ENCODE results near the gene TMEM141.

DNA sequence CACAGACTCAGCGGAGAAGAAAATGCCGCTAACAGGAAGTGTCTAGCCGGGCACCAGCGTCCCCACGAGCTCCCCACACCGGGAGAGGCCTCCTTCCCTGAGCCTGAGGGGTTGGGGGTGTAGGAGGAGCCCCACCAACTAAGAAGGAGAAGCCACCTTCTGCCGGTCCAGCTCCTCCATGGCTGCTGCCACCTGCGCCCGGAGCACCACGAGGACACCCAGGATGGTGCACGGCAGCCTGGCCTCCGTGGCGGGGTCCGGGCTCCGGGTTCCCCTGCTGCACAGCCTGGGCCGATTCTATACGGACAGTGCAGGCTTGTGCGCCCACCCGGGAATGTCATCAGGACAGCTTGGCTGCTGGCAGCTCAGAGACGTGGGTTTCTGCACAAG, 33.4 kb upstream of the TMEM141 start:
- TF ChIP-seq, protein P1, sequence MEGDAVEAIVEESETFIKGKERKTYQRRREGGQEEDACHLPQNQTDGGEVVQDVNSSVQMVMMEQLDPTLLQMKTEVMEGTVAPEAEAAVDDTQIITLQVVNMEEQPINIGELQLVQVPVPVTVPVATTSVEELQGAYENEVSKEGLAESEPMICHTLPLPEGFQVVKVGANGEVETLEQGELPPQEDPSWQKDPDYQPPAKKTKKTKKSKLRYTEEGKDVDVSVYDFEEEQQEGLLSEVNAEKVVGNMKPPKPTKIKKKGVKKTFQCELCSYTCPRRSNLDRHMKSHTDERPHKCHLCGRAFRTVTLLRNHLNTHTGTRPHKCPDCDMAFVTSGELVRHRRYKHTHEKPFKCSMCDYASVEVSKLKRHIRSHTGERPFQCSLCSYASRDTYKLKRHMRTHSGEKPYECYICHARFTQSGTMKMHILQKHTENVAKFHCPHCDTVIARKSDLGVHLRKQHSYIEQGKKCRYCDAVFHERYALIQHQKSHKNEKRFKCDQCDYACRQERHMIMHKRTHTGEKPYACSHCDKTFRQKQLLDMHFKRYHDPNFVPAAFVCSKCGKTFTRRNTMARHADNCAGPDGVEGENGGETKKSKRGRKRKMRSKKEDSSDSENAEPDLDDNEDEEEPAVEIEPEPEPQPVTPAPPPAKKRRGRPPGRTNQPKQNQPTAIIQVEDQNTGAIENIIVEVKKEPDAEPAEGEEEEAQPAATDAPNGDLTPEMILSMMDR (conservative IDR thresholded peaks at IDR 0.05; ENCODE audit: low read depth, low read length): no peak
- no peak for TF ChIP-seq EZH2 (IDR thresholded peaks at IDR 0.05; ENCODE audit: borderline replicate concordance, low read depth, low read length, poor library complexity, severe bottlenecking)

All from A673 (cell line).